Esophagus muscularis mucosa (tissue), 4 donors: ENCODE measurements around the gene IL4R. TPM values are rescaled to one million over a fixed set of nuclear protein-coding genes. Genes with fewer than 3 reads are reported as not detected.

Source experiments
- DNase-seq: peaks from one replicate; pipeline ENCODE4 v3.0.0-alpha.2; 2017; ENCODE audit errors: extremely low spot score
- H3K27ac ChIP-seq, 4 donors: fragments of 200-600 bp; sonication (generic); replicated peaks in 1 of 4; 1 replicate in 3 of 4; 2 replicates in 1 of 4; pipeline ENCODE4 v1.5.1; 2016 to 2019; ENCODE audit warnings: mild to moderate bottlenecking in 1 of 4
- H3K27me3 ChIP-seq, 4 donors: fragments of 200-600 bp; sonication (generic); one replicate each; pipeline versions ENCODE4 v1.5.1 to v1.6.0; 2016 to 2019
- H3K36me3 ChIP-seq, 4 donors: fragments of 200-600 bp; sonication (generic); one replicate each; pipeline ENCODE4 v1.5.1; 2016 to 2019
- H3K4me1 ChIP-seq, 4 donors: fragments of 200-600 bp; sonication (generic); one replicate each; pipeline ENCODE4 v1.5.1; 2016 to 2019
- H3K4me3 ChIP-seq, 4 donors: fragments of 200-600 bp; sonication (generic); 1 replicate in 2 of 4; 2 replicates in 2 of 4; pipeline ENCODE4 v1.5.1; 2016 to 2019; ENCODE audit warnings: mild to moderate bottlenecking in 4 of 4, moderate library complexity in 1 of 4
- H3K9me3 ChIP-seq, 4 donors: fragments of 200-600 bp; sonication (generic); 1 replicate in 3 of 4; 2 replicates in 1 of 4; pipeline ENCODE4 v1.5.1; 2016 to 2019
- EP300 ChIP-seq: sonication (generic); formaldehyde crosslinking; IDR thresholded peaks from one replicate; pipeline ENCODE4 v1.6.1; 2017; ENCODE audit warnings: antibody characterized with exemption
- POLR2A ChIP-seq: fragments of 450-650 bp; IDR thresholded peaks from one replicate; pipeline ENCODE4 v1.6.1; 2017; ENCODE audit warnings: antibody characterized with exemption, moderate library complexity, mild to moderate bottlenecking, low read depth
- POLR2AphosphoS5 ChIP-seq, 2 donors: sonication (generic); formaldehyde crosslinking; IDR thresholded peaks; one replicate each; pipeline ENCODE4 v1.6.1; 2017; ENCODE audit warnings: antibody characterized with exemption in 2 of 2
- WGBS: methylation state at CpG from one replicate; pipeline ENCODE4 v1.1.5; 2018; 5-methylcytosine and 5-hydroxymethylcytosine counted together
- intact Hi-C: fragments of 100-400 bp; cut with DNase I; formaldehyde crosslinking; loops from one replicate; pipeline ENCODE4 v1.15.1; 2023
- total RNA-seq, 4 donors: library from RNA; depleted of rRNA; stranded (reverse); fragments of >200 nt; gene quantifications; one replicate each; pipeline versions ENCODE4 v1.1.0 to v1.2.1, GENCODE V29; 2016
- TF ChIP-seq, protein P1 (sequence below), 3 experiments: fragments of 200-600 bp in 2 of 3; fragments of 450-650 bp in 1 of 3; sonication (generic) in 2 of 3; IDR thresholded peaks; one replicate each; pipeline ENCODE4 v1.5.1; 2017 to 2019; ENCODE audit warnings: antibody characterized with exemption in 3 of 3, mild to moderate bottlenecking in 2 of 3, moderate library complexity in 1 of 3

The IL4R gene
- total RNA-seq, 4 donors from 2014 or later: 72.7 to 167 (median 116) TPM

DNA sequence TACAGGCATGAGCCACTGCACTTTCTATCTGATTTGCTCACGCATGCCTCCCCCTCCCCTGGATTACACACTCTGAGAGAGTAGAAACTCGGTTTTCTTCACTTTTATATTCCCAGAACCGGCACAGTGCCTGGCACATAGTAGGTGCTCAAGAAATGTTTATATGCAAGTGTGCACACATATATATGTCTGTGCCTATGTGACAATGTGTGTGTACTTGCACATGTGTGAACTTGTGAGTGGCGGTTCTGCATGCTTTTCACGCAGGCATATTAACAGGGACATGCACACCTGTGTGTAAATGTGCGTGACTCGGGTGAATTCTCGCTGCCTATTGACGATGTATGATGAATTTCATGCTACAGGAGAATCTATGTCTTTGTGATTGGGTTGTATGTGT is 66.1 kb downstream of the IL4R start:
- Histone ChIP-seq H3K4me1 (peaks cover 0 to 7% (median 2%) of the 10 kb centered on the region in 4 donors), H3K27me3 (no peaks in the 10 kb centered on the region), H3K36me3 (no peaks in the 10 kb centered on the region), H3K9me3 (peaks cover 0 to 15% (median 13%) of the 10 kb centered on the region in 4 donors), H3K4me3 (no peak overlapping the region), H3K27ac (no peak overlapping the region)
- no peak for TF ChIP-seq EP300
- TF ChIP-seq POLR2AphosphoS5 (IDR thresholded peaks at IDR 0.05): no peak
- TF ChIP-seq, protein P1, sequence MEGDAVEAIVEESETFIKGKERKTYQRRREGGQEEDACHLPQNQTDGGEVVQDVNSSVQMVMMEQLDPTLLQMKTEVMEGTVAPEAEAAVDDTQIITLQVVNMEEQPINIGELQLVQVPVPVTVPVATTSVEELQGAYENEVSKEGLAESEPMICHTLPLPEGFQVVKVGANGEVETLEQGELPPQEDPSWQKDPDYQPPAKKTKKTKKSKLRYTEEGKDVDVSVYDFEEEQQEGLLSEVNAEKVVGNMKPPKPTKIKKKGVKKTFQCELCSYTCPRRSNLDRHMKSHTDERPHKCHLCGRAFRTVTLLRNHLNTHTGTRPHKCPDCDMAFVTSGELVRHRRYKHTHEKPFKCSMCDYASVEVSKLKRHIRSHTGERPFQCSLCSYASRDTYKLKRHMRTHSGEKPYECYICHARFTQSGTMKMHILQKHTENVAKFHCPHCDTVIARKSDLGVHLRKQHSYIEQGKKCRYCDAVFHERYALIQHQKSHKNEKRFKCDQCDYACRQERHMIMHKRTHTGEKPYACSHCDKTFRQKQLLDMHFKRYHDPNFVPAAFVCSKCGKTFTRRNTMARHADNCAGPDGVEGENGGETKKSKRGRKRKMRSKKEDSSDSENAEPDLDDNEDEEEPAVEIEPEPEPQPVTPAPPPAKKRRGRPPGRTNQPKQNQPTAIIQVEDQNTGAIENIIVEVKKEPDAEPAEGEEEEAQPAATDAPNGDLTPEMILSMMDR (IDR thresholded peaks at IDR 0.05): no peak
- no peak for DNase-seq
- intact Hi-C loops: no loop called here
- WGBS: 96% methylated on average over 9 of the region's 9 CpGs

DNA sequence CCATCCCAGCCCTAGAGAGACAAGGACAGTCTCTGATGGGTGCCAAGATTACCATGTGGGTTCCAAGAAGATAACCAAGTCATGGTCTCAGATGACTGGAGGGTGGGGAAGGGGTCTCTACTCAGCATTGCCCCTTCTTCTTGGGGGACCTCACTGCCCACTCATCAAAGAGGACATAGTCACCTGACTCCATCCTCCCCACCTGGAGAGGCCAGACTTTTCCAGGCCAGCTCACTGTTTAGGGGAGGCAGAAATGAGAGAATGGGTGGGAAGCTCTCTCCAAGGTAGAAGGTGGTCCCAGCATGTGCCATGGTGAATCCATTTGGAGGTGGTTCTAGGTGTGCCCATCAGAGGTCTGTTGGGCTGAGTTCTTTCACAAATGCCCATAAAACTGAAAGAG is 67.5 kb downstream of the IL4R start:
- intact Hi-C loops: no loop called here
- DNase-seq: no peak
- Histone ChIP-seq H3K27ac (no peak overlapping the region), H3K27me3 (no peaks in the 10 kb centered on the region), H3K4me1 (no peaks in the 10 kb centered on the region), H3K4me3 (no peak overlapping the region), H3K9me3 (peaks cover 0 to 15% (median 13%) of the 10 kb centered on the region in 4 donors), H3K36me3 (no peaks in the 10 kb centered on the region)
- TF ChIP-seq, protein P1 (IDR thresholded peaks at IDR 0.05): no peak
- TF ChIP-seq EP300 (no peak), POLR2A (no peak), POLR2AphosphoS5 (IDR thresholded peaks at IDR 0.05) (no peak)

DNA sequence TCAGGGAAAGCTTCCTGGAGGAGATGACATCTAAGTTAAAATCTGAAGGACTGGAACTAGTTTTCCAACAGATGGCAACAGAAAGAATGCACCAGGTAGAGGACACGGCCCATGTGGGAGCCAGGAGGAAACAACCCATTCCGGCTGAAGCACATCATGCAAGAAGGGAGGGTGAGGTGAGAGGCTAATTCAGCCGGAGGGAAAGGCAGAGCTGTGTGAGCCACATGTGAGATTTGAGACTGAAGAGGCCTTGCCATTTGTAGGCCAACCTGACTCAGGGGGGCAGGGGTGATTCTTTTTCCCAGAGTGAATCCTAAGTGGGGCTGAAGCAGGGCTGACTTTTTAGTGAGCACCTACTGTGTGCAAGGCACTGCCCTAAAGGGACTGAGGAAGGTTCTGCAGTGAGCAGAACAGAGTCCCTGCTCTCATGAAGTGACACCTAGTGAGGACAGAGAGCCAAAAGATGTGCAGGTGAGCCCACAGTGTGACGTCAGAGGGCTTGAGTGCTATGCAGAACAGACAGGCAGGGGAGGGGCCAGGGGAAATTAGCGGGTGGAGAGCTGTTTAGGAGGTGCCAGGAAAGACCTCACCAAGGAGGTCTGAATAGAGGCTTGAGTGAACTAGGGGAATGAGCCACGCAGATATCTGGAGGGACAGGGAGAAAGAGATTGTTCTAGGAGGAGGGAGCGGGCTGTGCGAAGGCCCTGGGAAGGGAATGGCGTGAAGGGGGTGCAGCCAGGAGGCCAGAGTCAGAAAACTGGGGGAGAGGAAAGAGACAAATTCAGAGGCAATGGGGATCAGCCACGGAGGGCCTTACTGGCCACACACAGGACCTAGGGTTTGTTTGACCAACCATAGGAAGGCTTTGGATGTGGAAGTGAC is 68.4 kb downstream of the IL4R start:
- H3K9me3 ChIP-seq: peaks cover 0 to 15% (median 13%) of the 10 kb centered on the region in 4 donors
- 77% methylated on average over 10 of the region's 10 CpGs for WGBS
- DNase-seq: no peak
- no peaks in the 10 kb centered on the region for H3K36me3 ChIP-seq
- no peak for TF ChIP-seq EP300
- TF ChIP-seq, protein P1 (IDR thresholded peaks at IDR 0.05): no peak
- TF ChIP-seq POLR2A: no peak
- no peak for TF ChIP-seq POLR2AphosphoS5 (IDR thresholded peaks at IDR 0.05)
- H3K4me1 ChIP-seq: no peaks in the 10 kb centered on the region
- H3K27ac ChIP-seq: no peak overlapping the region
- no peak overlapping the region for H3K4me3 ChIP-seq
- H3K27me3 ChIP-seq: no peaks in the 10 kb centered on the region
- intact Hi-C loops: no loop called here

DNA sequence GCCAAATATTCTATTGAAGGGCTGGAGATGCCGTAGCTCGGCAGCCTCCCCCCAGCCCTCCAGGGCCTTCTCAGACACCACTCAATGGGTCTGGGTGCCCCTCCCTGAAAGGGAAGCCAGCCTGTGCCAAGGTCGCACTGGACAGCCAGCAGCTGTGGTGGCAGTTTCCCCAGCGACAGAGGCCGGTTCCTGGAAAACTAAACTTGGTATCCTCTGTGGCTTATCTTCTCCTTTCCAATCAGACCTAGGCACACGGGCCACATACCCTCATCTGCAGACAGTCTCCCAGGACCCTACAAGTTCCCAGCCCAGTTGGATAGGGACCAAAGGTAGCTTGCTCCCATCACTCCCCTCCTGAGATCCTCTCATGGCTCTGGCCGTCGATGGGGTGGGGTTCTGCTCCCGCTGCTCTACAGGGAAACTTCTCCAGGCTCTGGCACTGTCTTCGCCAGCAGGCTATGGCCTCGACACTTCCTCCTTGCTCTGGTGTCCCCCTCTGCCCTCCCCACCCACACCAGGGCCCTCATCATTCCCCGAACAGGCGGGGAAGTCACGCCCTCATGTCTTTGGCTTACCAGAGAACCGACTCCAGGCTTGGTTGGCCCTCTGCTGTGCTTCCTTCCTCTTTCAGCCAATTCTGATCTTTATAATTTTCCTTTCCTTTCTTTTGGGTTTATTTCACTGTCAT is 69.9 kb downstream of the IL4R start:
- no peak overlapping the region for H3K27ac ChIP-seq
- peaks cover 0 to 6% (median 1%) of the 10 kb centered on the region in 4 donors for H3K27me3 ChIP-seq
- WGBS: 69% methylated on average over 11 of the region's 15 CpGs
- peaks cover 0 to 15% (median 13%) of the 10 kb centered on the region in 4 donors for H3K9me3 ChIP-seq
- DNase-seq: no peak
- TF ChIP-seq POLR2AphosphoS5 (IDR thresholded peaks at IDR 0.05) (no peak), POLR2A (no peak)
- TF ChIP-seq, protein P1 (IDR thresholded peaks at IDR 0.05): no peak
- no peak overlapping the region for H3K4me3 ChIP-seq
- no peaks in the 10 kb centered on the region for H3K4me1 ChIP-seq
- H3K36me3 ChIP-seq: no peaks in the 10 kb centered on the region
- intact Hi-C loops: no loop called here
